ENCODE data around the gene PARD3. TPM values are rescaled to one million over a fixed set of nuclear protein-coding genes. Genes with fewer than 3 reads are reported as not detected.

Gene PARD3
- total RNA-seq, 1 donor from 2014 or later: 37.2 TPM

- peaks cover 16% of the 10 kb centered on the region for H3K4me1 Mint-ChIP-seq (ENCODE audit: unreplicated experiment)
- no peak for TF ChIP-seq CTCF (IDR thresholded peaks at IDR 0.05)
- no peak overlapping the region for H3K27ac Mint-ChIP-seq (ENCODE audit: unreplicated experiment)
- H3K4me3 Mint-ChIP-seq (ENCODE audit: unreplicated experiment): no peak overlapping the region
- no peak for DNase-seq (ENCODE audit: extremely low spot score, unreplicated experiment)
- H3K27me3 Mint-ChIP-seq (ENCODE audit: unreplicated experiment): no peaks in the 10 kb centered on the region
- peaks cover 3% of the 10 kb centered on the region for H3K36me3 Mint-ChIP-seq (ENCODE audit: unreplicated experiment)
- no peaks in the 10 kb centered on the region for H3K9me3 Mint-ChIP-seq (ENCODE audit: unreplicated experiment)
These were observed 329.1 kb downstream of the PARD3 start for GRCh38 chr10:34486008-34486407.

DNA sequence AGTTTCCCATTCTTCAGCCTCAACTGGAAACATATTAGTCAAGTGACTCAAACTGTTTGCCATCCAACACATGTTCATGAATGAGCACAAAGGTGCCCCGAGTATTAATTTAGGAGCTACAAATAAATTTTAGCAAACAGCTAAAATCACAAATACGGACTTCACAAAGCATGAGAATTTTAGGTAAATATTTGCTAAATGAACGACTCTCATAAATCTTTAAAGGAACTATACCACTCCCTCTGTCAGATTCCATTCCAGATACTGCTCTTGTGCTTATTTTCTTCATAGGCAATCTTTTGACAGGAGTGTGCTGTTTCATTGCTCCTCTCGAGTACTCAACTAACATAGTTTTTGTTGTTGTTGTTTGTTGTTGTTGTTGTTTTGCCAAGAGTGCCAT is 330.9 kb downstream of the PARD3 start:
- H3K4me3 Mint-ChIP-seq (ENCODE audit: unreplicated experiment): no peak overlapping the region
- peaks cover 10% of the 10 kb centered on the region for H3K4me1 Mint-ChIP-seq (ENCODE audit: unreplicated experiment)
- no peak for TF ChIP-seq CTCF (IDR thresholded peaks at IDR 0.05)
- no peaks in the 10 kb centered on the region for H3K9me3 Mint-ChIP-seq (ENCODE audit: unreplicated experiment)
- no peaks in the 10 kb centered on the region for H3K27me3 Mint-ChIP-seq (ENCODE audit: unreplicated experiment)
- no peak overlapping the region for H3K27ac Mint-ChIP-seq (ENCODE audit: unreplicated experiment)
- no peak for DNase-seq (ENCODE audit: extremely low spot score, unreplicated experiment)
- peaks cover 3% of the 10 kb centered on the region for H3K36me3 Mint-ChIP-seq (ENCODE audit: unreplicated experiment)

- DNase-seq (ENCODE audit: extremely low spot score, unreplicated experiment): no peak
- H3K9me3 Mint-ChIP-seq (ENCODE audit: unreplicated experiment): no peaks in the 10 kb centered on the region
- H3K36me3 Mint-ChIP-seq (ENCODE audit: unreplicated experiment): no peaks in the 10 kb centered on the region
- no peaks in the 10 kb centered on the region for H3K27me3 Mint-ChIP-seq (ENCODE audit: unreplicated experiment)
- H3K27ac Mint-ChIP-seq (ENCODE audit: unreplicated experiment): no peak overlapping the region
- no peak for TF ChIP-seq CTCF (IDR thresholded peaks at IDR 0.05)
- H3K4me3 Mint-ChIP-seq (ENCODE audit: unreplicated experiment): no peak overlapping the region
- peaks cover 32% of the 10 kb centered on the region for H3K4me1 Mint-ChIP-seq (ENCODE audit: unreplicated experiment)
These were observed 334.8 kb downstream of the PARD3 start for GRCh38 chr10:34480345-34480744.

DNA sequence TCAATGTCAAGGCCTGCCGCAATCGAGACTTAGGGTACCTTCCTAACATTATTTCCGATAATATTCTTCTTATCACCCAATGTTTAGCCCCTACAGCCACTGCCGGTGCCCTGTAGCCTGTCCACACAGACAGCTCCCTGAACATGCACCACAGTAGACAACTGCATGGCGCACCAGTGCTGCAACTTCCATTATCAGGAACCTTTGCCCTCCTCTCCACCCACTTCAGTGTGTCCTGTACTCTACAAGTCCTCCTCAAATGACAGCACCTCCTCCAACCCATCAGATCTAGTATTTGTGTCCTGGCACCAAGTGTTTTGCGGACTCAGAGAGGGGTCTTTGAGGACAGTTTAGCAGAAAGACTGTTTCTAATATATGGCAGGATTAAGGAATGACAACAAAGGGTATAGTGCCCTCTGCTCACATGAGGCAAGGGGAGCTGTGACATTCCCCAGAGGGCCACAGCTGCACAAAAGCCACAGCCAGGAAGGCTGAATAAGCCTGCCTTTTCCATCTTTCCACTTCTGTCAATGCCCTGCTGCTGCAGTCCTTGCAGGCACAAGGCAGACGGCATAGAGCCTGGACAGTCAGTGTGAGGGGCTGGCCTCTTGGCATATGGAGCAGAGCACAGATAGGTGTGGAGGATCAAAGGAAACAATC is 335.4 kb downstream of the PARD3 start:
- Mint-ChIP-seq H3K4me3 (ENCODE audit: unreplicated experiment) (no peak overlapping the region), H3K27ac (ENCODE audit: unreplicated experiment) (no peak overlapping the region), H3K27me3 (ENCODE audit: unreplicated experiment) (no peaks in the 10 kb centered on the region), H3K4me1 (ENCODE audit: unreplicated experiment) (peaks cover 39% of the 10 kb centered on the region), H3K9me3 (ENCODE audit: unreplicated experiment) (no peaks in the 10 kb centered on the region), H3K36me3 (ENCODE audit: unreplicated experiment) (no peaks in the 10 kb centered on the region)
- TF ChIP-seq CTCF (IDR thresholded peaks at IDR 0.05): no peak
- no peak for DNase-seq (ENCODE audit: extremely low spot score, unreplicated experiment)

DNA sequence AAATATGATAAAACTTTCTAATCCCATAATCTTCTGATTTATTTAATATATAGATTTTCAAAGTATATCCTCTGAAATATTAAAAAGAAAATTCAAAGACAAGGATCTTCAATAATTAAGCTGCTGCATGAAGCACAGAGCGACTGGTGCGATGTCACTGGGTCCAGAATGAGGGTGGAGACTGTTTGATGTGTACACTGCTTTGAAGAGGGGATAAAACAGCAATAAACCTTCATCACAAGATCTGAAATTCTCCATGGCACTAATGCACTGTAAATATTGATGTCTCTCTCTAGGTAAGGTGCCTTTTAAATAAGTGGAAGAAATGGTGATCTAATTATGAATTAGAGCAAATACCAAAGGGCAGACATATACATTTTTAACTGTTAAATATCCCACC is 337.8 kb downstream of the PARD3 start:
- no peaks in the 10 kb centered on the region for H3K9me3 Mint-ChIP-seq (ENCODE audit: unreplicated experiment)
- H3K27ac Mint-ChIP-seq (ENCODE audit: unreplicated experiment): no peak overlapping the region
- H3K4me1 Mint-ChIP-seq (ENCODE audit: unreplicated experiment): peaks cover 49% of the 10 kb centered on the region
- H3K36me3 Mint-ChIP-seq (ENCODE audit: unreplicated experiment): no peaks in the 10 kb centered on the region
- TF ChIP-seq CTCF (IDR thresholded peaks at IDR 0.05): no peak
- no peak for DNase-seq (ENCODE audit: extremely low spot score, unreplicated experiment)
- H3K4me3 Mint-ChIP-seq (ENCODE audit: unreplicated experiment): no peak overlapping the region
- H3K27me3 Mint-ChIP-seq (ENCODE audit: unreplicated experiment): no peaks in the 10 kb centered on the region
